ENCODE measurements around the gene AQP1.

Gene AQP1

GRCh38 chr7:30930621-30931020 is 19.0 kb downstream of the AQP1 start:
- TF ChIP-seq CTCF (IDR thresholded peaks at IDR 0.05; ENCODE audit: borderline replicate concordance, extremely low read depth, low read length, poor library complexity, severe bottlenecking), result no peak
- no peak for TF ChIP-seq EZH2 (IDR thresholded peaks at IDR 0.05; ENCODE audit: borderline replicate concordance, low read depth, low read length, severe bottlenecking)
- Histone ChIP-seq H3K9ac (ENCODE audit: low read depth, low read length) (no peak overlapping the region), H3K4me1 (ENCODE audit: insufficient read depth, low read length) (no peaks in the 10 kb centered on the region), H3K27me3 (ENCODE audit: insufficient read depth, low read length, poor library complexity) (peaks cover 4% of the 10 kb centered on the region), H3K4me3 (ENCODE audit: low read depth in 1 of 2, low read length in 2 of 2) (no peak overlapping the region), H3K79me2 (ENCODE audit: insufficient read depth, low read length) (no peaks in the 10 kb centered on the region), H4K20me1 (ENCODE audit: insufficient read depth, low read length) (no peaks in the 10 kb centered on the region), H3K9me3 (ENCODE audit: insufficient read depth, low read length, severe bottlenecking) (no peaks in the 10 kb centered on the region), H2AFZ (ENCODE audit: low read depth, low read length) (no peak overlapping the region), H3K4me2 (ENCODE audit: insufficient read depth, low read length) (no peak overlapping the region), H3K36me3 (ENCODE audit: insufficient read depth, low read length) (no peaks in the 10 kb centered on the region), H3K27ac (ENCODE audit: low read length) (no peak overlapping the region)
- ATAC-seq (ENCODE audit: insufficient read depth, low read depth) (no peak), DNase-seq (no peak)

GRCh38 chr7:30931161-30931928 is 19.7 kb downstream of the AQP1 start:
- Histone ChIP-seq H3K79me2 (ENCODE audit: insufficient read depth, low read length) (no peaks in the 10 kb centered on the region), H3K4me1 (ENCODE audit: insufficient read depth, low read length) (no peaks in the 10 kb centered on the region), H3K36me3 (ENCODE audit: insufficient read depth, low read length) (no peaks in the 10 kb centered on the region), H3K9me3 (ENCODE audit: insufficient read depth, low read length, severe bottlenecking) (no peaks in the 10 kb centered on the region), H3K9ac (ENCODE audit: low read depth, low read length) (no peak overlapping the region), H3K4me3 (ENCODE audit: low read depth in 1 of 2, low read length in 2 of 2) (no peak overlapping the region), H3K27ac (ENCODE audit: low read length) (no peak overlapping the region), H2AFZ (ENCODE audit: low read depth, low read length) (no peak overlapping the region), H4K20me1 (ENCODE audit: insufficient read depth, low read length) (no peaks in the 10 kb centered on the region), H3K4me2 (ENCODE audit: insufficient read depth, low read length) (no peak overlapping the region), H3K27me3 (ENCODE audit: insufficient read depth, low read length, poor library complexity) (peaks cover 4% of the 10 kb centered on the region)
- no peak for TF ChIP-seq CTCF (IDR thresholded peaks at IDR 0.05; ENCODE audit: borderline replicate concordance, extremely low read depth, low read length, poor library complexity, severe bottlenecking)
- no peak for TF ChIP-seq EZH2 (IDR thresholded peaks at IDR 0.05; ENCODE audit: borderline replicate concordance, low read depth, low read length, severe bottlenecking)
- DNase-seq (no peak), ATAC-seq (ENCODE audit: insufficient read depth, low read depth) (no peak)

- Histone ChIP-seq H3K27me3 (ENCODE audit: insufficient read depth, low read length, poor library complexity) (peaks cover 4% of the 10 kb centered on the region), H3K4me2 (ENCODE audit: insufficient read depth, low read length) (no peak overlapping the region), H3K27ac (ENCODE audit: low read length) (no peak overlapping the region), H2AFZ (ENCODE audit: low read depth, low read length) (no peak overlapping the region), H3K9me3 (ENCODE audit: insufficient read depth, low read length, severe bottlenecking) (no peaks in the 10 kb centered on the region), H3K4me3 (ENCODE audit: low read depth in 1 of 2, low read length in 2 of 2) (no peak overlapping the region), H3K9ac (ENCODE audit: low read depth, low read length) (no peak overlapping the region), H3K36me3 (ENCODE audit: insufficient read depth, low read length) (no peaks in the 10 kb centered on the region), H3K4me1 (ENCODE audit: insufficient read depth, low read length) (no peaks in the 10 kb centered on the region), H3K79me2 (ENCODE audit: insufficient read depth, low read length) (no peaks in the 10 kb centered on the region), H4K20me1 (ENCODE audit: insufficient read depth, low read length) (no peaks in the 10 kb centered on the region)
- ATAC-seq (ENCODE audit: insufficient read depth, low read depth), result no peak
- TF ChIP-seq CTCF (IDR thresholded peaks at IDR 0.05; ENCODE audit: borderline replicate concordance, extremely low read depth, low read length, poor library complexity, severe bottlenecking) (no peak), EZH2 (IDR thresholded peaks at IDR 0.05; ENCODE audit: borderline replicate concordance, low read depth, low read length, severe bottlenecking) (no peak)
- no peak for DNase-seq
These were observed 20.4 kb downstream of the AQP1 start for GRCh38 chr7:30931929-30932540.

Measured in DND-41 (cell line).